Stimulated activated CD4-positive, alpha-beta T cell treated with anti-CD3 and anti-CD28 coated beads, Interleukin-4, amount 100 ng/mL, for 48 hours (primary cell): Measurements from ENCODE around the gene CMSS1.

Experiments
- DNase-seq, 2 donors: peaks; one replicate each; pipeline ENCODE4 v3.0.0-alpha.2; 2020; ENCODE audit warnings: low read depth in 2 of 2

The CMSS1 gene

GRCh38 chr3:99817437-99818240 is at the start of gene CMSS1:
CMSS1 (plus strand) TSS chr3:99817862.
- DNase-seq: peak; percentile 96

GRCh38 chr3:99768126-99768525 is 49.5 kb upstream of the CMSS1 start:
- no peak for DNase-seq

GRCh38 chr3:99768808-99769501 is 48.7 kb upstream of the CMSS1 start:
- no peak for DNase-seq

GRCh38 chr3:99772171-99772570 is 45.5 kb upstream of the CMSS1 start:
- no peak for DNase-seq

GRCh38 chr3:99772671-99773070 is 45.0 kb upstream of the CMSS1 start:
- no peak for DNase-seq

- DNase-seq: no peak
Measured at GRCh38 chr3:99774467-99774866, 43.2 kb upstream of the CMSS1 start.

GRCh38 chr3:99776516-99777209 is 41.0 kb upstream of the CMSS1 start:
- no peak for DNase-seq

GRCh38 chr3:99777210-99777549 is 40.5 kb upstream of the CMSS1 start:
- DNase-seq: no peak

GRCh38 chr3:99777708-99778107 is 40.0 kb upstream of the CMSS1 start:
- no peak for DNase-seq

- DNase-seq: no peak
Measured at GRCh38 chr3:99780749-99781148, 36.9 kb upstream of the CMSS1 start.

- no peak for DNase-seq
Measured at GRCh38 chr3:99781761-99782160, 35.9 kb upstream of the CMSS1 start.

GRCh38 chr3:99783011-99783573 is 34.6 kb upstream of the CMSS1 start:
- DNase-seq: no peak

- DNase-seq: no peak
Measured at GRCh38 chr3:99789011-99789721, 28.5 kb upstream of the CMSS1 start.

- DNase-seq: no peak
Measured at GRCh38 chr3:99794485-99794884, 23.2 kb upstream of the CMSS1 start.

GRCh38 chr3:99795573-99795972 is 22.1 kb upstream of the CMSS1 start:
- no peak for DNase-seq

- no peak for DNase-seq
Measured at GRCh38 chr3:99799422-99799821, 18.2 kb upstream of the CMSS1 start.

- DNase-seq: no peak
Measured at GRCh38 chr3:99803297-99803696, 14.4 kb upstream of the CMSS1 start.

- DNase-seq: no peak
Measured at GRCh38 chr3:99805160-99805559, 12.5 kb upstream of the CMSS1 start.

- peak in 1 of 2 donors; percentile 11 for DNase-seq
Measured at GRCh38 chr3:99808163-99808794, 9.4 kb upstream of the CMSS1 start.

GRCh38 chr3:99809565-99809964 is 8.1 kb upstream of the CMSS1 start:
- DNase-seq: no peak

GRCh38 chr3:99810403-99810802 is 7.3 kb upstream of the CMSS1 start:
- no peak for DNase-seq
